IPS-20b (cell line): ENCODE measurements around the gene PORCN.
"Not testable (repeated sequence)": the region's sequence is repeated elsewhere in the genome, so short reads cannot be mapped to it uniquely, and the experiment has no call there.

Experiments used
- H3K27ac ChIP-seq: one replicate; pipeline ENCODE4 v1.5.1; 2013; ENCODE audit warnings: low read length
- H3K27me3 ChIP-seq: 2 replicates; pipeline ENCODE4 v1.6.1; 2013; ENCODE audit warnings: mild to moderate bottlenecking, low read length, inconsistent platforms; ENCODE audit not compliant: insufficient read depth
- H3K36me3 ChIP-seq: 2 replicates; pipeline ENCODE4 v1.6.1; 2013; ENCODE audit warnings: low read depth, mild to moderate bottlenecking, inconsistent platforms, low read length, moderate library complexity; ENCODE audit not compliant: insufficient read depth
- H3K4me1 ChIP-seq: 2 replicates; pipeline ENCODE4 v1.6.1; 2013; ENCODE audit warnings: mild to moderate bottlenecking, control low read depth, inconsistent platforms, low read length, moderate library complexity; ENCODE audit not compliant: insufficient read depth
- H3K4me3 ChIP-seq: 2 replicates; pipeline ENCODE4 v1.5.1; 2013; ENCODE audit warnings: mild to moderate bottlenecking, low read length, inconsistent platforms
- H3K9ac ChIP-seq: 2 replicates; pipeline ENCODE4 v1.6.1; 2013; ENCODE audit warnings: low read depth, mild to moderate bottlenecking, inconsistent platforms, low read length, moderate library complexity
- H3K9me3 ChIP-seq: 2 replicates; pipeline ENCODE4 v1.6.1; 2013; ENCODE audit warnings: mild to moderate bottlenecking, low read depth, low read length, inconsistent platforms; ENCODE audit not compliant: insufficient read depth

Gene PORCN

GRCh38 chrX:48555731-48556325, 47.0 kb downstream of the PORCN start:
- not testable (repeated sequence) for H3K4me1 ChIP-seq, H3K27me3 ChIP-seq, H3K9me3 ChIP-seq, H3K27ac ChIP-seq, H3K4me3 ChIP-seq, H3K9ac ChIP-seq, H3K36me3 ChIP-seq

- H3K27me3 ChIP-seq = no peaks in the 10 kb centered on the region
- no peak overlapping the region for H3K27ac ChIP-seq
- no peaks in the 10 kb centered on the region for H3K4me1 ChIP-seq
- no peaks in the 10 kb centered on the region for H3K9me3 ChIP-seq
- no peaks in the 10 kb centered on the region for H3K36me3 ChIP-seq
- H3K9ac ChIP-seq = no peak overlapping the region
- no peak overlapping the region for H3K4me3 ChIP-seq
These were observed 49.5 kb downstream of the PORCN start for GRCh38 chrX:48558271-48558670.

- Histone ChIP-seq H3K9ac (no peak overlapping the region), H3K27me3 (no peaks in the 10 kb centered on the region), H3K36me3 (no peaks in the 10 kb centered on the region), H3K4me3 (no peak overlapping the region), H3K9me3 (no peaks in the 10 kb centered on the region), H3K27ac (no peak overlapping the region), H3K4me1 (no peaks in the 10 kb centered on the region)
These were observed 50.8 kb downstream of the PORCN start for GRCh38 chrX:48559636-48560035.

GRCh38 chrX:48560056-48560455, 51.3 kb downstream of the PORCN start:
- Histone ChIP-seq H3K36me3 (no peaks in the 10 kb centered on the region), H3K9ac (no peak overlapping the region), H3K4me1 (no peaks in the 10 kb centered on the region), H3K27me3 (no peaks in the 10 kb centered on the region), H3K4me3 (no peak overlapping the region), H3K27ac (no peak overlapping the region), H3K9me3 (no peaks in the 10 kb centered on the region)

GRCh38 chrX:48560681-48561080, 51.9 kb downstream of the PORCN start:
- Histone ChIP-seq H3K4me1 (no peaks in the 10 kb centered on the region), H3K27ac (no peak overlapping the region), H3K9ac (no peak overlapping the region), H3K36me3 (no peaks in the 10 kb centered on the region), H3K9me3 (no peaks in the 10 kb centered on the region), H3K27me3 (no peaks in the 10 kb centered on the region), H3K4me3 (no peak overlapping the region)

- H3K27me3 ChIP-seq = no peaks in the 10 kb centered on the region
- no peaks in the 10 kb centered on the region for H3K4me1 ChIP-seq
- no peak overlapping the region for H3K27ac ChIP-seq
- no peak overlapping the region for H3K4me3 ChIP-seq
- H3K36me3 ChIP-seq = peaks cover 2% of the 10 kb centered on the region; the same call in 1 of the 2 replicates
- no peaks in the 10 kb centered on the region for H3K9me3 ChIP-seq
- no peak overlapping the region for H3K9ac ChIP-seq
These were observed 61.2 kb downstream of the PORCN start for GRCh38 chrX:48569958-48570357.
